ENCODE results near the gene BMP2K.

The BMP2K gene

GRCh38 chr4:78937837-78938236 is 161.7 kb downstream of the BMP2K start:
- no peak for DNase-seq (ENCODE audit: low read depth)

GRCh38 chr4:78938474-78938867 is 162.3 kb downstream of the BMP2K start:
- DNase-seq (ENCODE audit: low read depth), result no peak

DNA sequence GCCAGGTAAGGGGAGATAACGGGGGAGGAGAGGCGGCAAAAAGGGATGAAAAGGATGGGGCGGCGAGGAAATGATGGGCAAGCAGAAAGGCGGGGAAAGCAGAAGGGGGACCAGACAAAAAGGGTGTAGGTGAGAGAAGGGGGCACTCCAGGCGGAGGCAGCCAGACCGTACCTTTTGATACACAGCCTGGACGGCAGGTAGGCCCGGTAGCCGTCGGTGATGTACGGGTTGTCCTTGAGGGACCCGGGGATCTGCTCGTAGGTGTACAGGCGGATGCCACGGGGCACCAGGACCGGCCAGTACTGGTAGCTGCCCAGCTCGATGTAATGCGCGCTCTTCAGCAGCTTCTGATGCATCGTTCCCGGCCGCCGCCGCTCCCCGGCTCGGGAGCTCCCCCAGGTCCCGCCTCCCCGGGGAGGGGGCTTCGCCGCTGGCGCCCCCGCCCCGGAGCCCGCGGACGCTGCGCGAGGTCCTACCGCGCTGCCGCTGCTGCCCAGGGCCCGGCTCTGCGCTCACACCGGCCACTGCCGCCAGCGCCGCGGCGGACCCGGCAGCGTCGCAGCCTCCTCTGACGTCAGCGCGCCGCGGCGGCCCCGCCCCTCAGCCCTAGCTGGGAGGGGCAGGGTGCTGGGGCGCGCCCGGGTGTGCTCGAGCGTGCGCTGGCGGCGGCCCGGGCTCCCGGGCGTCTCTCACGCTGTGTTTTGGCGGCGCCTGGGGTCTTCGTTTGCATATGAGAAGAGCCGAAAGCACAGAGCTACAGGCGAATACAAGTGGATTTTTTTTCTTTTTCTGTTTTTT is 162.9 kb downstream of the BMP2K start, which contains the start of gene PAQR3:
Gene PAQR3 (minus strand): TSS at position 571 of the 799 bp plus-strand sequence. CDS start 214 bp downstream, at position 357.
- peak; percentile 70 for DNase-seq (ENCODE audit: low read depth)

GRCh38 chr4:78939667-78940008 is 163.5 kb downstream of the BMP2K start:
- DNase-seq (ENCODE audit: low read depth), result no peak

GRCh38 chr4:78940752-78941151 is 164.6 kb downstream of the BMP2K start:
- DNase-seq (ENCODE audit: low read depth), result no peak

- DNase-seq (ENCODE audit: low read depth), result no peak
These were observed 168.2 kb downstream of the BMP2K start for GRCh38 chr4:78944381-78944780.

DNA sequence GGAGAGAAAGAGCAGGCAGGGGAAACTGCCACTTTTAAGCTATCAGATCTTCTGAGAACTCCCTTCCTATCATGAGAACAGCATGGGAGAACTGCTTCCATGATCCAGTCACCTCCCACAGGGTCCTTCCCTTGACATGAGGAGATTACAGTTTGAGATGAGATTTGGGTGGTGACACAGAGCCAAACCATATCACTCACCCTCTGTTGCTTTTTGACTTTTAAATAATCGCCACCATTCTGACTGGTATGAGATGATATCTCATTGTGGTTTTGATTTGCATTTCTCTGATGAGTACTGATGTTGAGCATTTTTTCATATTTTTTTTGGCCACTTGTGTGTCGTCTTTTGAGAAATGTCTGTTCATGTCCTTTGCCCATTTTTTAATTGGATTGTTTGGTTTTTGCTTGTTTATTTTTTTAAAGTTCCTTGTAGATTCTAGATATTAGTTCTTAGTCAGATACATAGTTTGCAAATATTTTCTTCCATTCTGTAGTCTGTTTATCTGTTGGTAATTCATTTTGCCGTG is 169.6 kb downstream of the BMP2K start:
- no peak for DNase-seq (ENCODE audit: low read depth)

GRCh38 chr4:78949735-78950134 is 173.6 kb downstream of the BMP2K start:
- no peak for DNase-seq (ENCODE audit: low read depth)

- DNase-seq (ENCODE audit: low read depth), result peak; percentile 4
These were observed 175.8 kb downstream of the BMP2K start for GRCh38 chr4:78951862-78952472.

DNA sequence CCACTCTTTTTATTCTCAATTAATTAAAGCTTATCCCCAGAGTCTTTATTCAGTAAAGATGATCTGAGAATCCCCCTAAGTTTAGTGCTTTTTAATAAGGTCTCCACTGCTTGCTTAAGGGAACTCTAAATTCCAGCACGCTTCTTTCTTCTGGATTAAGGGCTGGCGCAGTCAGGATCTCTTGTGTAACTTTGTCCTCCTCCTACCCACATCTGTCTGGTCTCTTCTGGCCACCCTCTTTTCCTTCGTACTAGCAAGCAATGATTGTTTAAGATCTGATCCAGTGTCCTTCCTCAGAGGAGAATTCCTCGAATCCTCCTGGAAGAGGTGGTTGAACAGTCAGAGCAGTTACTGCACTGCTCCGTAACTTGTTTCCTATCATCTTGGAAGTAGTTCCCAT is 177.1 kb downstream of the BMP2K start:
- DNase-seq (ENCODE audit: low read depth), result no peak

DNA sequence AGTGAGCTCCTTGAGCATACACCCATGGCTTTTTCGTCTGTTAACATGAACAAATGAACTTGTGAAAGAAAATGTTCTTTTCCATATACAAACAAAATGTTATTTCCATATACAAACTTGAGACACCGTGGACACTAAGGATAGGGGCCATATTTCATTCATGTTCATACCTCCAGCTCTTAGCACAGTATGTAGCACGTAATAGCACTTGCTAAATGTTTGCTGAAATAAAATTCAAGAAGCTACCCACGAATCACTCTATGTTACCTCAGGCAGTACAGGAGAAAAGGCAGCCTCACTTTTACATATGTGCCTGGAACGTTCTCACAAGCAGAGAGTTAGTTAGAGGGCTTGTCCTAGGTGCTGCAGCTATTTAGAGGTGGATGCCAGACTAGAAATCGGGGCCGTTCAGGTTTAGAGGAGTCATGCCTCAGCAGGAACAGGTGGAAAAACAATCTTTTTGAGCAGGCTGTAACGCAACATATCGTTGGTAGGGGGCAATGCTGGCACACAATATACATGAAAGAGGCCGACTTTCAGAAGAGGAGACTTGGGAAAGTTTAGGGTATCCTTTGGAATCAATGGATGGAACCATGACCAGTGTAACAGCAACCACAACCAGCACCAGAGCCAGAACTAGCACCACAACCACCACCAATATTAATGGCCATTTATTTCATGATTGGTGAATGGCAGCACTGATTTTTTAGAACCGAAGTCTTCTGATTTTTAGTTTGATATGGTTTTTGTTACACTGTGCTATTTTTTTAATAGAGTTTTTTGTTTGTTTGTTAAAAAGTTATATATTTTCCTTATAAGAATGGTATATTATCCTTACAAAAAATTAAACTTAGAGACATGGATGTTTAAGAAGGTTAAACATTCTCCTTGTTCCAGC is 177.9 kb downstream of the BMP2K start:
- no peak for DNase-seq (ENCODE audit: low read depth)

DNA sequence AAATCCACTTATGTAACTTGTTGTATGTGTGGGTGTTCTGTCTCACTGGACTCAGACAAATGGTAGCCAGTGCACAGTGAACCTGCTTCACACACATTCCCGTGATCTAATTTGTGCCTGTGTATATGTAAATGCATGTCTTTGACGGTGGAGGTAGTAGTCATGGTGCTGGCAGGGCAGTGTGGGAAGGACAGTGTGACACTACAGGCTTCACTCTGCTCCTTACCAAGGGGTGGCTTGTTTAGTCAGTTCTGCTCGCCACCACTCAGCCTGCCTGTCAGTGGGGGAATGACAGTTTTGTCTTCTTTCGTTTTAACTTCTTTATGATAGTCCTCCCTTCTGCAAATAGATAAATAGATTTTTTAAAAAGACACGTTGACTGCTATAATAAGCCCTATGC is 180.8 kb downstream of the BMP2K start:
- DNase-seq (ENCODE audit: low read depth), result no peak

- DNase-seq (ENCODE audit: low read depth), result no peak
These were observed 184.8 kb downstream of the BMP2K start for GRCh38 chr4:78960926-78961325.

All from activated gamma-delta T cell treated with anti-CD3 and anti-CD28 coated beads, Interleukin-2, amount 50 U/mL, for 16 hours (primary cell).